ENCODE data around the gene ALDOB.
"Not testable (repeated sequence)": the region's sequence is repeated elsewhere in the genome, so short reads cannot be mapped to it uniquely, and the experiment has no call there.

Gene ALDOB

DNA sequence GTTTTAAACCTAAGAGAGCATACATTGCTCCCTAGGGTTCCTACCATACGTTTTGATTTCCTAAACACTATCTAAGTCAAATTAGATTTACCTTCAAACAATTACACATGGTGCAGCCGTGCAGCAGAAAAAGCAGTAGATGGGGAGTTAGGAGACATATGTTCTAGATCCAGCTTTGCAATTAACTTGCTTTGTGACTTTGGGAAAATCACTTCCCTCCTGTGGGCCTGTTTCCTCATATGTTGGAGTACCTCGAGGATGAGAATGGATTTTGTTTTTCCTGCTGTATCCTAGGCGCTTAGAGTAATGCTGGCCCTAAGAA, 37.9 kb downstream of the ALDOB start:
- DNase-seq (ENCODE audit: low read depth): no peak
- TF ChIP-seq, protein P1, sequence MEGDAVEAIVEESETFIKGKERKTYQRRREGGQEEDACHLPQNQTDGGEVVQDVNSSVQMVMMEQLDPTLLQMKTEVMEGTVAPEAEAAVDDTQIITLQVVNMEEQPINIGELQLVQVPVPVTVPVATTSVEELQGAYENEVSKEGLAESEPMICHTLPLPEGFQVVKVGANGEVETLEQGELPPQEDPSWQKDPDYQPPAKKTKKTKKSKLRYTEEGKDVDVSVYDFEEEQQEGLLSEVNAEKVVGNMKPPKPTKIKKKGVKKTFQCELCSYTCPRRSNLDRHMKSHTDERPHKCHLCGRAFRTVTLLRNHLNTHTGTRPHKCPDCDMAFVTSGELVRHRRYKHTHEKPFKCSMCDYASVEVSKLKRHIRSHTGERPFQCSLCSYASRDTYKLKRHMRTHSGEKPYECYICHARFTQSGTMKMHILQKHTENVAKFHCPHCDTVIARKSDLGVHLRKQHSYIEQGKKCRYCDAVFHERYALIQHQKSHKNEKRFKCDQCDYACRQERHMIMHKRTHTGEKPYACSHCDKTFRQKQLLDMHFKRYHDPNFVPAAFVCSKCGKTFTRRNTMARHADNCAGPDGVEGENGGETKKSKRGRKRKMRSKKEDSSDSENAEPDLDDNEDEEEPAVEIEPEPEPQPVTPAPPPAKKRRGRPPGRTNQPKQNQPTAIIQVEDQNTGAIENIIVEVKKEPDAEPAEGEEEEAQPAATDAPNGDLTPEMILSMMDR (IDR thresholded peaks at IDR 0.05; ENCODE audit: low read depth, low read length, missing control alignments): no peak
- peak overlapping the region; percentile 59 for H3K4me3 ChIP-seq (ENCODE audit: low read depth, low read length)

DNA sequence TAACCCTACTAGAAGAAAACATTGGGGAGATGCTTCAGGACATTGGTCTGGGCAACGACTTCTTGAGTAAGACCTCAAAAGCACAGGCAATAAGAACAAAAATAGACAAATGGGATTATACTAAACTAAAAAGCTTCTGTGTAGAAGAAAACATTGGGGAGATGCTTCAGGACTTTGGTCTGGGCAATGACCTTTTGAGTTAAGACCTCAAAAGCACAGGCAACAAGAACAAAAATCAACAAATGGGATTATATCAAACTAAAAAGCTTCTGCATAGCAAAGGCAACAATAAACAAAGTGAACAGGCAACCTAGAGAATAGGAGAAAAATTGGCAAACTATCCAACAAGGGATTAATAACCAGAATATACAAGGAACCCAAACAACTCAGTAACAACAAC, 40.9 kb downstream of the ALDOB start:
- no peak overlapping the region for H3K4me3 ChIP-seq (ENCODE audit: low read depth, low read length)
- DNase-seq (ENCODE audit: low read depth): no peak

DNA sequence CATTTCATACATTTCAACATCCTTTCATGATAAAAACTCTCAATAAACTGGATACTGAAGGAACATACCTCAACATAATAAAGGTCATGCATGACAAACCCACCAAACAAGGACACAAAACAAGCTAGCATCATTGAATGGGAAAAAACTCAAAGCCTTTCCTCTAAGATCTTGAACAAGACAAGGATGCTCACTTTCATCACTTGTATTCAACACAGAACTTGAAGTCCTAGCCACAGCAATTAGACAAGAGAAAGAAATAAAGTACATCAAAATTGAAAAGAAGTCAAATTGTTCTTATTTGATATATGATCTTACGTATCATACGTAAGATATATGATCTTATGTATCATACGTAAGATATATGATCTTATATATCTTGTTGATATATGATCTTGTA, 42.4 kb downstream of the ALDOB start:
- TF ChIP-seq, protein P1 (IDR thresholded peaks at IDR 0.05; ENCODE audit: low read depth, low read length, missing control alignments): no peak
- no peak overlapping the region for H3K4me3 ChIP-seq (ENCODE audit: low read depth, low read length)
- no peak for DNase-seq (ENCODE audit: low read depth)

More for the DNA sequence above, 40.9 kb downstream of the ALDOB start:
- TF ChIP-seq, protein P1 (IDR thresholded peaks at IDR 0.05; ENCODE audit: low read depth, low read length, missing control alignments): no peak

DNA sequence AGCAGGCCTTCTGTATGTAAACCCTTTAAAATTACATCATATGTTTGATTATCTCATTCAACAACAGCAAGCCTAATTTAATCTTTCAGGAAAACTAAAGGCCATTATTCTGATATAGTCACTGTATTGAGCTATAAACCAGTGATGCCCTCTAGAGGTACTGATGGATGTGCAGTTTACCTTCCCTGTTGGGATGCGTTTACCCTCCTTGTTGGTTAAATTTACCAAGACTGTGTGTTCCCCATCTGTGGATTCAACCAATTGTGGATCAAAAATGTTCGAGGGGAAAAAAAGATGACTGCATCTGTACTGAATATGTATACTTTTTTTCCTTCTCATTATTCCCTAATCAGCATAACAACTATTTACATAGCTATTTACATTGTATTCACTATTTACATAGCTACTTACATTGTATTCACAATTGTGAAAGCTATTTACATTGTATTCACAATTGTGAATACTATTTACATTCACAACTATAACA, 47.0 kb downstream of the ALDOB start:
- H3K4me3 ChIP-seq (ENCODE audit: low read depth, low read length): no peak overlapping the region
- TF ChIP-seq, protein P1 (IDR thresholded peaks at IDR 0.05; ENCODE audit: low read depth, low read length, missing control alignments): peak; percentile 15
- DNase-seq (ENCODE audit: low read depth): no peak

DNA sequence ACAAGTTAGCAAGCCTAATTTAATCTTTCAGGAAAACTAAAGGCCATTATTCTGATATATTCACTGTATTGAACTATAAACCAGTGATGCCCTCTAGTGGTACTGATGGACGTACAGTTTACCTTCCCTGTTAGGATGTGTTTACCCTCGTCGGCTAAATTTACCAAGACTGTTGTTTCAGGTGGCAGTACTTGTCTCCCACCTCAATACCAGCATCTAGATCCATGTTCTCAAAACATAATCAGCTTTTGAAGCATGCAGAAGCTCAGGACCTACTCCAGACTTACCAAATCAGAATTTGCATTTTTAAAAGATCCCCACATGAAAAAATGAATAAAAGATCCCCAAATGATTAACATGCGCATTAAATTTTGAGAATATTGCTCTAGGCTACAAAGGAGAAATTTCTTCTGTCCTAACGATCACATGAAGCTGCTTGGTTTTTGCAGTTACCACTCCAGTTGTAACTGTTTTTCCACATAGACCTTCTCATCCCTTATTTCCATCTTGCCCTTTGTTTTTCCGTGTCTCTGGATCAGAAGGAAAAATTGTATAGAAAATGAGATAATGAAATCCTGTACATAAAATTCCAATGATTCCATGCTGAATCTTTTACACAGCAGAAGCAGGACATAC, 47.6 kb downstream of the ALDOB start:
- TF ChIP-seq, protein P1 (IDR thresholded peaks at IDR 0.05; ENCODE audit: low read depth, low read length, missing control alignments): peak; percentile 49
- no peak overlapping the region for H3K4me3 ChIP-seq (ENCODE audit: low read depth, low read length)
- DNase-seq (ENCODE audit: low read depth): no peak

DNA sequence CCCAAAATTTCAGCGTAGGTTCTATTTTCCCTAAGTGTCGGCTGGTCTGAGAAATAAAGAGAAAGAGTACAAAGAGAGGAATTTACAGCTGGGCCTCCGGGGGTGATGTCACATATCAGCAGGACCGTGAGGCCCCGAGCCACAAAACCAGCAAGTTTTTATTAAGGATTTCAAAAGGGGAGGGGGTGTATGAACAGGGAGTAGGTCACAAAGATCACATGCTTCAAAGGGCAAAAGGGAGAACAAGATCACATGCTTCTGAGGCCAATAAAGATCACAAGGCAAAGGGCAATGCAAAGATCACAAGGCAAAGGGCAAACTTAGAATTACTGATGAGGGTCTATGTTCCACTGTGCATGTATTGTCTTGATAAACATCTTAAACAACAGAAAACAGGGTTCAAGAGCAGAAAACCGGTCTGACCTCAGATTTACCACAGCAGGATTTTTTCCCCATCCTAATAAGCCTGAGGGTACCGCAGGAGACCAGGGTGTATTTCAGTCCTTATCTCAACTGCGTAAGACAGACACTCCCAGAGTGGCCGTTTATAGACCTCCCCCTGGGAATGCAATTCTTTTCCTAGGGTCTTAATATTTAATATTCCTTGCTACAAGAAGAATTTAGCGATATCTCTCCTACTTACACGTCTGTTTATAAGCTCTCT, 50.6 kb downstream of the ALDOB start, which contains the start of gene BAAT:
TSS of gene BAAT (minus strand) at position 134 of the 664 bp plus-strand sequence. CDS start 13,602 bp downstream, outside the sequence.
- DNase-seq (ENCODE audit: low read depth); H3K4me3 ChIP-seq (ENCODE audit: low read depth, low read length): not testable (repeated sequence)

DNA sequence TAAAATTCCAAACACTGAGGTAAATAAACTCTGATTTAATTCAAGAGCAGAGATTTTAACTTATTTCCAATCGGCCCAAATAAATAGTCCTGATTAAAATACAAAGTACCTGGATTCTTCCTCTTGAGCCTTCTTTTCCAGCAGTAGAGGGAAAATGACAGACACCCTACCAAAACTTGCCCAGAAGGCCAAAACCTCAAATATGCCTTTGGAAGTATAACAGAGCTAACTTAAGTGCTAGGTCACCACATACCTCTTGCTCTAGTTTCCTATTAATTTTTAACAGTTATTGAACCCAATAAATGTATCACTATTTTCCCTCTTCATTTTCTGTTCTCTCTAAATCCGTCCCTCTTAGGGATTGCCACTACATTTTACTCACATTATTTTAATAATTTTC, 52.2 kb downstream of the ALDOB start:
- no peak for DNase-seq (ENCODE audit: low read depth)
- TF ChIP-seq, protein P1 (IDR thresholded peaks at IDR 0.05; ENCODE audit: low read depth, low read length, missing control alignments): no peak
- no peak overlapping the region for H3K4me3 ChIP-seq (ENCODE audit: low read depth, low read length)
